GM19025 (cell line): ENCODE data around the gene CERS1.
"Not testable (repeated sequence)": the region's sequence is repeated elsewhere in the genome, so short reads cannot be mapped to it uniquely, and the experiment has no call there.

ENCODE experiments used
- ATAC-seq: cut with Tn5 transposase; IDR thresholded peaks from one replicate; pipeline ENCODE4 v1.9.1; 2021; ENCODE audit warnings: mild to moderate bottlenecking, low read depth, moderate library complexity; ENCODE audit not compliant: unreplicated experiment

Gene CERS1

DNA sequence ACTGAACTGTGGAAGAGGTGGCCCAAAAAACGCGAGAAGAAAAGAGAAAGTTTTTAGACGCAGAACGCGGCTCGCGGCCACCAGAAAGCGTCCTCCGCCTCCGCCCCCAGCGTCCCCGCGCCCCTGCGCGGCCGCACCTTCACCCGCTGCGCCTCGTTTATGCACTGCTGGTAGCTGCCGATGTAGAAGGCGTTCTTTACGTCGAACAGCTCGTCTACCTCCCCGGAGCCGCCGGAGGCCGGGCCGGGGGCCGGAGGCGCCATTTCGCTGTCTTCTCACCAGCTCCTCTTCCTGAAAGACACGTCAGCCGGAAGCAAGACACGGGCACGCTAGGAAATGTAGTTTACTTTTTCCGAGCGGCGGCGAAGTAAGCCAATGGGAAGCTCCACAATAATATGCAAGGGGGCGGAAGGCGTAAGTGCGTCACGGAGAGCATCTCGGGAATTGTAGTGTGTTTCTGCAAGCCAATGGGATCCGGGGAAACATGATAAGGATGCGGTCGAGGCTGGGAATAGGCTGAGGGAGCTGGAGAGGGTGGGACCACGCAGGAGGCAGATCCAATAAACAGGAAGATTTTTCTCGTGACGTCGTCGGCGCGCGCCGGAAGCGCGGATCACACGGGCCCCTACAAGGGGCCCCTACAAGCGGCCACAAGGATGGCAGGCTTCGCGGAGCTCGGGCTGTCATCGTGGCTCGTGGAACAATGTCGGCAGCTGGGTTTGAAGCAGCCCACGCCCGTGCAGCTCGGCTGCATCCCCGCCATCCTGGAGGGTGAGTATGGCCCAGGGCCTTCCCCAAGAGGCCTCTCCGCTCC, 23.3 kb upstream of the CERS1 start, which contains the start of the genes COPE and DDX49:
Gene COPE, minus strand, starts transcription at position 302 of the 814 bp plus-strand sequence. Its CDS starts 39 bp downstream, at position 263.
Gene DDX49, plus strand, starts transcription at position 630 of the 814 bp plus-strand sequence. Its CDS starts 27 bp downstream, at position 657.
- peak; percentile 87 for ATAC-seq

DNA sequence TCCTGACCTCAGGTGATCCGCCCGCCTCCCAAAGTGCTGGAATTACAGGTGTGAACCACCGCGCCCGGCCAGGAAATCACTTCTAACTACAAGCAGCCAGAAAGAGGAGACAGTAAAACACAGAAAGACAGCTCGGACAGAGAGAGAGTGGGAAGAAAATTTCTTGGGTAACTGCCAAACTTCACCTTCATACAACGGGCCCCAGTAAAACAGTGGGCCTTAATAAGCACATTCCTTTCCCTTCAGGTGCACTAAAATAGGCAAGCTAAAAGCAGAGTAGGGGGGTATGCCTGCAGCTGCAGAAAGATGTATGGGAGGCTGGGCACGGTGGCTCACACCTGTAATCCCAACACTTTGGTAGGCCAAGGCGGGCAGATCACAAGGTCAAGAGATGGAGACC, 21.6 kb upstream of the CERS1 start:
- ATAC-seq, result not testable (repeated sequence)

DNA sequence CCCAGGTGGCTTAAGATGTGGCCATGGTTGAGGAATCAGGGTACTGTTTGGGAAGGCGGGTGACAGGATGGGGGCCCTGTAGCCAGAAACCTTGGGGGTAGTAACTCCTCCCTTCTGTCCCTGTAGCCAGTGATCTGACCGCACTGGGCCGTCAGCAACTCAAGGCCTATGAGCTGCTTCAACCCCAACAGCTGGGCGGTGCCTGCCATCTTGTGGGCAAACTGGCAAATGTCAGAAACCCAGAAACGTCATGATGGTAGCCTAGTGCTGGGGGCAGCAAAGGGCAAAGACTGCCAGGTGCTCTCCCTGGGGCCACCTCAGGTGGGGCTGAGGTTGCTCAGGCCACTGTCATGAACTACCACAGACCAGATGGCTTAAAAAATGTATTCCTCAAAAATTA, 19.7 kb upstream of the CERS1 start:
- ATAC-seq, result no peak

DNA sequence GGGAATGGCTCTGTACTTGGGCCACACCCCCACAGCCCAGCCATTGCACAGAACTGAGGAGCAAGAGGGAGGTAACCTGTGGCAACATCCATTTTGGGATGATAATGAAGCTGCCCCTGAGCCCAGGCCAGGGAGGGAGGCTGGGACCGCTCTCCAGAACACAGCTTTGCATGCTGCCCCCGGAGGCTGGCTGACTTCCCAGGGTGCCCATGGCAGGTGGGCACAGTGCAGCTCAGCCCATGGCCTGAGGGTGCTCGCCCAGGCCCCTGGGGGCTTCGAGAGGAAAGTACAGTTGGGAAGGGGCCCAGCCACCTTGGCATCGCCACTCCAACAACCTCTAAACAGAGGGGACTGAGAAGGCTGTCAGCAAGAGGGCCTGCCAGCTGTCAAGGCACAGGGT, 17.5 kb upstream of the CERS1 start:
- no peak for ATAC-seq

DNA sequence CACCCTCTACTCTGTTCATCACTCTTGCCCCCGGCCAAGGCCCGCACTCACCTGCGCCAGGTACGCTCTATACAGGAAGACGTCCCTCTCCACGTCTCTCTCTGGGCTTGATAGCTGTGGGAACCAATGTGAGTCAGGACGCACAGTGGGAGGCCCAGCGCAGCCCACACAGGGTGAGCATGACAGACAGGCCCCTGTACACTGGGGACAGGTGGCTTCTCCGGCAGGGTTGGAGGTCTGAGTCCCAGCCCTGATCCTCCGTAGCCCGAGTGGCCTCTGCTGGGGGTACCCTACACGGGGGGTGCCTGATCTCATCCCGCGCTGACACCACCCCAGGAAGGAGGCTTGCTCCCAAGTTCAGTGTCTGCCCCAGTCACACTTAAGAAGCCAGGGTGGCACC, 17.0 kb upstream of the CERS1 start:
- no peak for ATAC-seq

DNA sequence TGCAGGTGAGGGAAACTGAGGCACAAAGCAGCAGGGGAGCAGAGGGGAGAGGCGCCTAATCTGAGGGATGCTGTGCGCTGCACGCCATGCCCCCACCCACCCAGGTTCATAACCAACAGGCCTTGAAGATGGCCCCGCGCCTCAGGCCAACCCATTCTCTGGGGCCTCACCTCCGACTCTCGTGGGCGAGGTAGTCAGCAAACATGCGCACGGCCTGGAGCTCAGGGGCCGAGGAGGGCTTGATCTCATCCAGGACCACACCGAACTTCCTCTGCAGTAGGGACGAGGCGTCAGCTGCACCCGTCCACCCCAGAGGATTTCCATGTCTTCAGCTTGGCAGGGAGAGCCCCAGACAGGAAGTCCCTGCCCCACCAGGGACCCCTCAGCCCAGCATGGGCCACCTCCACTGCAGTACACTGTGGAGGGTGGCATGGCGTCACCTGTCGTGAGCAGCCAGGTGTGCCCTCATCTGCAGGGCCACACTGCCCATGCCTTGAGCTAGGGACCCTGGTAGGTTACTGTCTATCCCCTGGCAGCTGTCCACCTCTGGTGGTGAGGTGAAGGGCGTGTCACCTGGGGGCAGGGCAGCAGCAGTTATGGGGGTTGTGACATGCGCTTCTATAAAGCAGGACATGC, 15.0 kb upstream of the CERS1 start:
- ATAC-seq, result no peak

DNA sequence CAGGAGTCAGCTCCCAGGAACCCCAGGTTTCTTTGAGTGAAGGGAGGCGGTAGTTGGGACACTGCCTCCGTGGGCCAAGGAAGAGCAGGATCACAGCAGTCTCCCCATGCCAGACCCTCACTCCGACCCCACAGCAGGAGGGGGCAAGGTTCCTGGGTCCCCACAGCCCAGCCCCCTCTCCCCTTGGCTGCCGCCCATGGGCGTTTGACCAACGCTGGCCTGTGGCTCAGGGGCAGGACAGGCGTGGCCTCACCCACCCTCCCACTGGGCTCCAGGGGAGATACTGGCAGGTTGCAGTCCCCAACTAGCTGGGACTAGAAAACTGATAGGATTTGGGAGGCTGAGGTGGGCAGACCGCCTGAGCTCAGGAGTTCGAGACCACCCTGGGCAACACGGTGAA, 14.1 kb upstream of the CERS1 start:
- no peak for ATAC-seq

DNA sequence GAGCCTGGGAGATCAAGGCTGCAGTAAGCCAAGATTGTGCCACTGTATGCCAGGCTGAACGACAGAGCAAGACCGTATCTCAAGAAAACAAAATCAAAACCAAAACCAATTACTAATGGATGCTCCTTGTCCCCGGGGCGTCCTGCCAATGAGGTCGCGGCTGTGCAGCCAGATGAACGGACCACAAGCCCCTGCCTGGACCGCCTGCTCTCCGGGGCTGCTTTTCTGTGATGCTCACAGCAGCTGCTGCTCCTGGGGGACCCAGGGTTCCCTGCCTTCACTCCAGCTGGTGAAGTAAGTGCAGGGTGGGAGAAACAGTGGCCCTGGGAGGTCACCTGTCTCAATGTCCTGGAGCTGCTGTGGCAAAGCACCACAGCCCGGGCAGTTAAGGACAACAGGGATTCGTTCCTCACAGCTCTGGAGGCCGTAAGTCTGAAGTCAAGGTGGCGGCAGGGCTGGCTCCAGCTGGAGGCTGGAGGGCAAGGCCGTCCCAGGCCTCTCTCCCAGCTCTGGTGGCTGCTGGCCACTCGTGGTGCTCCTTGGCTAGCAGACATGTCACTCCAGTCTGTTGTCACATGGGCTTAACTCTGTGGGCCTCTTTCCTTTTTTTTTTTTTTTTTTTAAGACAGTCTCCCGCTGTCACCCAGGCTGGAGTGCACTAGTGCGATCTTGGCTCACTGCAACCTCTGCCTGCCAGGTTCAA, 13.1 kb upstream of the CERS1 start:
- no peak for ATAC-seq

DNA sequence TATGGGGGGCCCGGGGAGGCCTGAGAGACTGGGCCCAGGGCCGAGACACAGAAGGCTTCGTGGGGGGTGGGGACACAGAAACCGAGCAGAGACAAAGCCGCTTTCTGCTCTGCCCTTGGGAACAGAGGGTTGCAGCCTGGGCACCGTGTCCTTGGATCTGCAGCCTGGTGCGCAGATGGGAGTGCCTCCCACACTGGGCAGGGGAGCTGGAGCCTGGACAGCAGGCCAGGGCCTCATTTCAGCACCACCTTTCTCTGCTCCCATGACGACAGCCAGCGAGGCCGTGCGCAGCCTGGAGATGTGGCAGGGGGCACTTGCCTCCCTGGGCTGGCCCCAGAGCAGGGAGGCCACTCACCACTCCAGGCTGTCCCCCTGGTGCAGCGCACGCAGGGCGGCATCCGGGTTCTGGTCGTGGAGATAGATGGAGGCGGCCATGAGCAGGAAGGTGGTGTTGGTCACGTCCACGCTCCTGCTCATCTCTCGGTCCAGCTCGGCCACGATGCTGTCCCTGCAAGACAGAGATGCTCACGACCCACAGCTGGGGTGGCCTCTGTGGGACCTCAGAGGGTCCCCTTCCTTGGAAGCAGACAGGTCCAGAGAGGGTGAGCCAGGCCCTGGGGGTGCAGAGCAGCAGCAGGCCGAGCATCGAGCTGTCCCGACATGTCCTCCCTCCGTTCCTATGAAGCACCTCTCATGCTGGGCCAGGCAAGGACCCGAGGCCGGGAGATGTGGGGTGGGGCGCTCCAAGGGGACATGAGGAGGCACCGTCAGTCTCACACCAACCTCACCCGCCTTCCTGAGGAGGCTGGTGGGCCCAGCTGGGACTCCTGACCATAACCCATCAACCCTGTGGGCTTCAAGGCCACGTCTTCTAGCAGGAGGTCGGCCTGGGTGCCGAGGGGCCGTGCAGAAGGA, 10.9 kb upstream of the CERS1 start:
- no peak for ATAC-seq

DNA sequence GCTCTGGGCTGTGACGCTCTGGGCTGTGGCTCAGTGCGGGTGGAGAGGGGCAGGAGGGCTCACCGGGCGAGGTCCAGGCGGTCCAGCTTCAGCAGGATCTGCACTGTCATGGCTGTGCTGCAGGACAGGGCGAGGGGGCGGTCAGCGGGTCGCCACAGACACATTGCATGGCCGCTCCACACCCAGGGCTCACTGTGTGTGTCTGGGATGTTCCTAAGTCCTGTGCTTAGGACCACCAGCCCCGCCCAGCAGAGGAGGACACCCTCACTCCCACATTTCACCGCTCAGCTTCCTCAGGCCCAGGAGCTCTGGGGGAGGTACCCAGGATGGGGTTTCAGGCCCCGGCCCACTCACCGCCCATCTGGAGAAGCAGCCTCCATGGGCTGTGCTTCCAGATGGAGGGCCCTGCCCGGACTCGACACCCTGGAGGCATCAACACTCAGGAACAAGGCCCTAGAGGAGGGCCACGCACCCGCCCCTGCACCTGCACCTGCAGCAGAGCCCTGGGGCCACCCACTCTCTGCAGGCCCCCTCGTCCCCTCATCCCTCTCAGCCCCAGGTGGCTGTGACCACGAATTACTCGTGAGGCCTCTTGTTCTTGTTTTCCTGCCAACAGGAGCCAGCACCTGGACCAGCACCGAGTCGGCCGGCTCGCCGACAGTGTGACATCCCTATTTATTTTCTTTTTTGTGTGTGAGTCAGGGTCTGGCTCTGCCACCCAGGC, 9.7 kb upstream of the CERS1 start:
- no peak for ATAC-seq

DNA sequence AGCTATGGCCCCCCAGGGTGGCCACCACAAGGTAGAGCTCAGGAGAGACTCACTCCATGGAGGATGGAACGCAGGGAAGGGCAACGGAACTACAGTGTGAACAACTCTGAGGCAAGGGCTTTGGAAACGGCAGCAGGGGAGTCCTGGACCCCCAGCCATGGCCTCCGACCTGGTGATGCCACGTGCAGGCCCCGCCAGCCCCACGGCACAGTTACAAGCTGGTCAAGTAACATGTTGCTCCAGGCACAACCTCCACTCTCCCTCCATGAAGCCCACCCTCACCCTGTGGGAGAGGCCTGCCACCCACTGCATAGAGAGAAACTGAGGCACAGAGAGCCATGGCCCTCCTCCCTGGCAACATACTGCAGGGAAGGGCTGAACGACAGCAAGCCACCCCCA, 9.1 kb upstream of the CERS1 start:
- ATAC-seq, result no peak

DNA sequence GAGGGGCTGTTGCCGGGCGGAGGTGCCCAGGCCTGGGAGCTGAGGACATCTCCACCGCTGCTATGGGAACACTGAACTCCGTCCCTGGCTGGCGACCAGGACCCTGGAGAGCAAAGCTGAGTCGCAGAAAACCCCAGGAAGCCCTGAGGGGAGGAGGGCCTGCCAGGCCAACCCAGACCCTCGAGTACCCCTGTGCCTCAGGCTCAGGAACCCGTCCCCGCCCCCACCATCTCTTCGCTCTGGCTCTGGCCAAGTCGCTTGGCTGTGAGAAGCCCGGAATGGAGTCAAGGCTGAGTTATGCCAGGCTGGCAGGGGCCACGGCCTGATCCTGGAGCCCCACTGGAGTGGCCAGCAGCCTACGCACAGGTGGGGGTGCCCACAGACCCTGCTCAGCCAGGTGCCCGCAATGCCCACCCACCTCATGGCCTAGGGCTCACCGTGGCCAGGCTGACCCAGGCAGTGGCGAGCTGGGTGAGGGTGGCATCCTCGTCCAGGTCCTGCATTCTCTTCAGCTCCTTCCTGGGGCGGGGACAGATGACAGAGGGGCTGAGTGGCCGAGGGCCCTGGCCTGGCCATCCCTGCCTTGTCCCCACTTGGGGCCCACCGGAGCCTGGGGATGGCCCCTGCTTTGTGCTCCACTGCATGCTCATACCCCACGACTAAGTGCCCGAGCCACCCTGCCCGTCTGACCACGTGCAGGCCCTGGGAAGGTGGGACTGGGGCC, 8.5 kb upstream of the CERS1 start:
- ATAC-seq, result no peak

DNA sequence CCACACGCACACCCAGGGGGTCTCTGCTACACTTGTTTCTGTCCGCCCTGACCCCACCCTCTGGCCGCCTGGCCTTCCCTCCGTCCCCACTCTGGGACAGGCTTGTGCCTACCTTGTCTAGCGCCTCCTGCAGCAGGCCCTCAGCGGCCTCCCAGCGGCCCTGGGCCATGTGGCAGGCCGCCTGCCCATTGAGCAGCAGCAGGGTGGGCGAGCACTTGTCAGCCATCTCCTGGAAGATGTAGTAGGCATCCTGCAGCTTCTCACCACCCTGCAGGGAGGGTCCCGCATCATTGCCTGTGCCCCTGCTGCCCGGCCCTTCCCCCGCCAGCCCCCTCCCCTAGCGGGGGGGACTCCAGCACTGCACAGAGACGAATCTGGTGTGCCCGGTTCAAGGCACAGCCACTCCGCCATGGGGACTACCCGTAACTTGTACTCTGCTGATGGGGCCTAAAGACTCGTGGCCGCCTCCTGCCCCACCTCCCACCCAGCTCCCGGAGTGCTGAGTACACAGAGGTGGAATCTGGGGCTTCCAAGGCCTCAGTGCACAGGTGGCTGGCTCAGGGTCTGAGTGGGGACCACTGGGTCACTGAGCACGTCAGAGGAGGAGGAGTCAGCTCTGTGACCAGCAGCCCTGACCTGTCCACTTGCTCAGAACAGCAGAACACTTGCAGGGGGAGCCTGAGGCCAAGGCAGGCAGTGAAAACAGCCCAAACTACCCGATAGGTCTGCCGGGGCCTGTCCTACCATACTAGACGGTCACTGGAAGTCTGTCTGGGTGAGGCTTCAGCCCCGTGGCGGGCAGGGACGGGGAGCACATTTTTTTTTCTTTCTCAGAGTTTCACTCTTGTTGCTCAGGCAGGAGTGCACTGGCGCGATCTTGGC, 7.4 kb upstream of the CERS1 start:
- no peak for ATAC-seq

DNA sequence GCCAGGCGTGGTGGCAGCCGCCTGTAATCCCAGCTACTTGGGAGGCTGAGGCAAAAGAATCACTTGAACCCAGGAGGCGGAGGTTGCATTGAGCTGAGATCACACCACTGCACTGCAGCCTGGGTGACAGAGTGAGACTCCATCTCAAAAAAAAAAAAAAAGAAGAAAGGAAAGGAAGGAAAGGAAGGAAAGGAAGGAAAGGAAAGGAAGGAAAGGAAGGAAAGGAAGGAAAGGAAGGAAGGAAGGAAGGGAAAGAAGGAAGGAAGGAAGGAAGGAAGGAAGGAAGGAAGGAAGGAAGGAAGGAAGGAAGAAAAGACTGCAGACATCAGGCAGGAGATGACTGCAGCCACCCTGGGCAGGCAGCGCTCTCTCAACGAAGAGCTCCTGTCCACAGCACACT, 6.6 kb upstream of the CERS1 start:
- ATAC-seq, result not testable (repeated sequence)

DNA sequence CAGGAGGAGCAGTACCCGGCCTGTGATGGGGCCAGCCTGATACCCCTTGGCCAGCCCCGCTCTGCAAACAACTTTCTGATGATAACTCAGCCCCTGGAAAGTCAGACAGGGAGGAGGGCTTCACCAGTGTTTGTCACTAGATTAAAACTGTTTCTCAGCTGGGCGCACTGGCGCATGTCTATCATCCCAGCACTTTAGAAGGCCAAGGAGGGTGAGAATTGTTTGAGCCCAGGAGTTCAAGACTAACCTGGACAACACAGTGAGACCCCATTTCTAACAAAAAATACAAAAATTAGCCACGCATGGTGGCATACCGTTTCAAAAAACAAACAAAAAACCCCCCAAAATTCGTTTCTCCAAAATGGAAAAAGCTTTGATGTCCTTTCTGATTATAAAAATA, 5.5 kb upstream of the CERS1 start:
- ATAC-seq, result no peak

DNA sequence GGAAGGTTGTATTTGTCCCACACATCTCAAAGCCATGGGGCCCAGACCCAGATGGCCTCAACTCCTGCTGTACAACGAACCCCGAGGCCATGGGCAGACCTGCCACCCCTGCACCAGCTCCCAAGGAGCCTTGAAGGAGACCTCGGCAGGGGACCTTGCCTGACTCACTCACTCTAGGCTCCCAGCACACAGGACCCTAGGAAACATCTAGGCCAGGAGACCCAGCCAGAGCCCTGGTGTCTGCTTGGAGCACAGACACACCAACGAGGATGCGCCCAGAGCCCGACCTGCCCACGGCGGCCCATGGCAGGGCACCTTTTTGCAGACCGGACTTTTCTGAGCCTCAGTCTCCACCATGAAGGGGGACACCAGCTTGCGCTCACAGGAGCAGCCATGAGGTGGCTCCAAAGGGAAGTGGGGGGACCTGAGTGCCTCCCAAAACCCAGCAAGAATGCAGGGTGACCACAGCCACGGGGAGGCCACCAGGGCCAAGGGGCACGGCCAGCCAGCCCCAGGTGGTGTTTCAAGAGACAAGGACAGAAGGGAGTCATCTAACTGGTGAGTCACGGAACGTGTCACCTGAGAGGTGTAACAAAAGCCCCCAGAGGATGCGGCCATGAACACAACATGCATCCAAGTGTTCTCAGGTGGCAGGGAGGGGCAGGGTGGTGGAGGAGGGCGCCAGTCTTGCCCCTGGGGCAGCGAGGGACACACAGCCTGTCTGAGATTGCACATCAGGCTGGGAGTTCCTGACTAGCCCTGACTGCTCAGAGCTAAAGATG, 4.9 kb upstream of the CERS1 start:
- no peak for ATAC-seq
